GM19240 (cell line): Measurements from ENCODE around the gene NPR1.
"Not testable (repeated sequence)": the region's sequence is repeated elsewhere in the genome, so short reads cannot be mapped to it uniquely, and the experiment has no call there.

ENCODE experiments used
- DNase-seq: peaks from one replicate; pipeline ENCODE4 v3.0.0; 2011; ENCODE audit warnings: low spot score; ENCODE audit not compliant: insufficient read length

The NPR1 gene

DNA sequence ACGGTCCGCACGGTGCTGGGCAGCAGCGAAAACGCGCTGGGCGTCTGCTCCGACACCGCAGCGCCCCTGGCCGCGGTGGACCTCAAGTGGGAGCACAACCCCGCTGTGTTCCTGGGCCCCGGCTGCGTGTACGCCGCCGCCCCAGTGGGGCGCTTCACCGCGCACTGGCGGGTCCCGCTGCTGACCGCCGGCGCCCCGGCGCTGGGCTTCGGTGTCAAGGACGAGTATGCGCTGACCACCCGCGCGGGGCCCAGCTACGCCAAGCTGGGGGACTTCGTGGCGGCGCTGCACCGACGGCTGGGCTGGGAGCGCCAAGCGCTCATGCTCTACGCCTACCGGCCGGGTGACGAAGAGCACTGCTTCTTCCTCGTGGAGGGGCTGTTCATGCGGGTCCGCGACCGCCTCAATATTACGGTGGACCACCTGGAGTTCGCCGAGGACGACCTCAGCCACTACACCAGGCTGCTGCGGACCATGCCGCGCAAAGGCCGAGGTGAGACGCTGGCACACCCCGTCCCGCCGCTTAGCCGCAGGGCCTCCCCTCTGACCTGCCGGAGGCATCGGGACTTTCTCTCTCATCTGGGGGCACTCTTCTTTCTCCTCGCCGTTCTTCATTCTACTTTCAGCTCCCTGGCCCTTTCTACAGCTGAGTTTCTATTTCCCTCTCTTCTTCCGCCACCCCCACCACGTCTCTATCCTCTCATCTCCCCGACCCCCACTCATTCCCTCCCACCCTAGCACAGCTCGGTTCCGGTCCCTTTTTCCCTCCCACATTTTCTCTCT lies 1.0 kb downstream of the NPR1 start:
- DNase-seq, result no peak

DNA sequence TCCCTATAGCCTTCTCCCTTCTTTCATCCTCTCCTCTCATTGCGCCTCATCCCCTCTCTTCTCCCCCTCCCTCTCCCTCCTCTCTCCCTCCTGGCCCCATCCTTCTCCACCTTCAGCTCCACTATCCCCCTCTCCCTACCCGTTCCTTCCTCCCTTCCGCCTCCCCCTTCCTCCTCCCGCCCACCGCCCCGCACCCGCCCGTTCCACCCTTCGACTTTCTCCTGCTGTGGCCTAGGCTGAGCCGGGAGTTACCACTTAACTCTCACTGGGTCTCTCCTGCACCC lies 1.6 kb downstream of the NPR1 start:
- no peak for DNase-seq

DNA sequence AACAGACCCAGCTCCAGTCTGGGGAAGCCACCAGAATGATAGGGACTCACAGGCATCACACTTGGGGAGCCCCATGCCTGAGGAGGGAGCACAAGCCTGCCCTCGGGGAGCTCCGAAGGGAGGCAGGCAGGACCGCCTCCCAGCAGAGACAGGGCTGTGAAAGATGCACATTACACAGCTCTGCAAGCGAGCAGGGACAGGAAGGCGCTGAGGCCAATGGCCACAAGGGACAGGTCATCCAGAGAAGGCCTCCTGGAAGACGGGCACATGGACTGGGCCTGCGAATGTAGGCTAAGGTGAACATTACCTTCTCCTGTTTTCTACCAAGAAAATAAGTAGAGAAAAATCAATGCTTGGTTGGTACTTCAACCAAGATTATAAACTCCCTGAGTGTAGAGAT lies 4.2 kb downstream of the NPR1 start:
- no peak for DNase-seq

DNA sequence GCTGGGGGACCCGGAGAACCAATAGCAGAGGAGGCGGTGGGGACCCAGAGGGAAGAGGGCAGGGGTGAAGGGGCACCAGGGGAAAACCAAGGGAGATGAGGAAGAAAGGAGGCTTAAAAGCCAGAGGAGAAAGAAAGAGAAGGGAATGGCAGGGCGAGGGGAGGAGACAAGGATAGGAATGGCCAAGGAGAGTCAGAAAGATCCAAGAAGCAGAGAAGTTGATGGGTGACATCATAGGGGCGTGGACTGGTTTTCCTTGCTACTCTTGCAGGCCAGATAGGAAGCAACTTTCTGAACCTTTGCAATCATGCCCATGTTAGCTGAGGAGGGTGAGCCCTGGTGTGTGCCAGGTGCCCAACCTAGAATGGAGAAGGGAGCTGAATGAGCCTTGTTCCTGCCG lies 5.4 kb downstream of the NPR1 start:
- no peak for DNase-seq

DNA sequence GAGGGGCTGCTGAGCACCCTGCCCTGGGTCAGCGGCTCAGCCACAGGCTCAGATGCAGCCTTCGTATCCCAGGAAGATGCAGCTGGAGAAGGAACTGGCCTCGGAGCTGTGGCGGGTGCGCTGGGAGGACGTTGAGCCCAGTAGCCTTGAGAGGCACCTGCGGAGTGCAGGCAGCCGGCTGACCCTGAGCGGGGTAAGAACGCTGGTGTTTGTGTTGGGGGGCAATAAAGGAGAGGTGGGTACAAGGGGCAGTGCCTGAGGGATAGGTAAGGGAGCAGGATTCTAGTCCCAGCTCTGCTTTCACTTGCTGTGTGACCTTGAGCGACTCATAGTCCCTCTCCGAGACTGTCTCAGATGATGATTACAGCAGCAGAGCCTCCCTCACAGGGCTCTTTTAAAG lies 6.4 kb downstream of the NPR1 start:
- no peak for DNase-seq

DNA sequence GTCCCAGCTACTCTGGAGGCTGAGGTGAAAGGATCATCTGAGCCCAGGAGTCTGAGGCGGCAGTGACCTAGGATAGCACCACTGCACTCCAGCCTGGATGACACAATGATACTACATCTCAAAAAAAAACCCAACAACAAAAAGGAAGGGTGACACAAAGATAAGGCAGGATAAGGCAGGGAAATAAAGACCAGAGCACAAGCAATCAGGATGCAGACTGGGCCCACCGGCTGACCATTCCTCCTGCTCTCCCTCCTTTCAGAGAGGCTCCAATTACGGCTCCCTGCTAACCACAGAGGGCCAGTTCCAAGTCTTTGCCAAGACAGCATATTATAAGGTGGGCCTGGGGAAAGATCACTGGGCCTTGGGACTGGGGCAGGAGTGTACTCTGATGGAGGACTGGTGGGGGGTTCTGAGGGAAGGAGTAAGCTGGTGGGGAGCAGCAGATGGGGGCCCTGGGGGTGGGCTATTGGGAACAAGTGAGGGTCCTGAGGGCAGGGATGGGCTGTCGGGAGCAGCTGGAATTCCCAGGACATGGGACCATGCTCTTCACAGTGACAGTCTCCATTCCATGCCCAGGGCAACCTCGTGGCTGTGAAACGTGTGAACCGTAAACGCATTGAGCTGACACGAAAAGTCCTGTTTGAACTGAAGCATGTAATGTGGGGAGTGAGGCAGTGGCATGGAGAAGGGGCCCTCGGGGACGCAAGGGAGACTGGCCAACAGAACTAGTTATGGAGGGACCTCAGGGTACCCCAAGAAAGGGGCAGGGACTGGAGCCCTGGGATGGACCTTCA lies 7.3 kb downstream of the NPR1 start:
- DNase-seq, result no peak

DNA sequence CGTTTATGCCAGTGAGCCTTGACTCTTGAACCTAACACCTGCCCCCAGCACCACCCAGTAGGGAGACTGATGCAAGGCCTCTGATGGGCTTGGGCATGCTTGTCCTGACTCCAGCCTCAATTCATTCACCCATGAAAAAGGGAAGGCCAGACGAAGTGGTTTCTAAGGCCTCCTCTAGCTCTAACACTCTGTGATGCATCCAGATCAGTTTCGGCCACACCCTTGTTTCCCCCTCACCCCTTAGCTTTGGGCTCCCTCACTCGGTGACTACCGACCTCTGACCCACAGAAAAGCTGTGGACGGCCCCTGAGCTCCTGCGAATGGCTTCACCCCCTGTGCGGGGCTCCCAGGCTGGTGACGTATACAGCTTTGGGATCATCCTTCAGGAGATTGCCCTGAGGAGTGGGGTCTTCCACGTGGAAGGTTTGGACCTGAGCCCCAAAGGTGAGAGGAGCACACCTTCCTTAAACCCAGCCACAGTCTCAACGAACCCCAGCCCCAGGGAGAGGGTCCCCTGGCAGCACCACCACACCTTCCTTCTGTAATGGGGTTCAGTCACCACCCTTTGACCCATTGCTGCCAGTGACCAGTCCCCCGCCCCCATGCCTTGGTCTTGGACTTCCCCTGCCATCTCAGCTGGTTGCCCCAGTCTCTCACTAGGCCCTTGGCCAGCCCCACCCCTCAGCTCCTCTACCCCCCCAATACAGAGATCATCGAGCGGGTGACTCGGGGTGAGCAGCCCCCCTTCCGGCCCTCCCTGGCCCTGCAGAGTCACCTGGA lies 9.0 kb downstream of the NPR1 start:
- no peak for DNase-seq

DNA sequence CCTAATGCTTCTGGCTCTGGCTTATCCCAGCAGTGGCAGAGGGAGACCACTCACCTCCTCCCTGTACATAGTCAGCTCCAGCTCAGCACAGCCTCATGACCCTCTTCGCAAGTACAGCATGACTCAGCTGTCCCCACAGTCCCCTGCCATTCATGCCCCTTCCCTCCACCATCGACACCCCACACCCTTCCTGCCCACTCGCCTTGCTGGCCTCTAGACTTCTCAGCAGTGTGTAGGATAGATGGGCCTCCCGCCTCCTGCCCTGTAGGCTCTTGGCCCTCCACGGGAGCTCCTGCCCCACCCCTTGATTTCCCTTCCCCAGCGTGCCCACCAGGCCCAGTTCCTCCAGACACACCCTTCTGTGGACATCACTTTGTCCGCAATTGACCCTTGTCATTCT lies 9.8 kb downstream of the NPR1 start:
- no peak for DNase-seq

DNA sequence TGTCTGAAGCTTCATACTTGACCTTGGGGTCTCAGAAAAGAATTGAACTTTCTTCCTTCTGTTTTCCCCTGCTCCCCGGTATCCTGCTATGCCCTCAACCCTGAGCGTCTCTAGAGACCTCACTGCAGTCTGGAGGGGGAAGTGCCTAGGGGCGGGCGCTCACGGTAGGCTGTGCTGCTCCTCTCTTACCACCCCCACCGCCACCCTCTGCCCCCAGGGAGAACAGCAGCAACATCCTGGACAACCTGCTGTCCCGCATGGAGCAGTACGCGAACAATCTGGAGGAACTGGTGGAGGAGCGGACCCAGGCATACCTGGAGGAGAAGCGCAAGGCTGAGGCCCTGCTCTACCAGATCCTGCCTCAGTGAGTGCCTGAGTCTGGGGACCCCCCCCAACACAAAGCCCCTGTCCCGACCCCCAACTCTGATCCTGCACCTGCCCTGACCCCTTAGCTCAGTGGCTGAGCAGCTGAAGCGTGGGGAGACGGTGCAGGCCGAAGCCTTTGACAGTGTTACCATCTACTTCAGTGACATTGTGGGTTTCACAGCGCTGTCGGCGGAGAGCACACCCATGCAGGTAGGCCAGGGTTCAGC lies 10.3 kb downstream of the NPR1 start:
- DNase-seq, result no peak

DNA sequence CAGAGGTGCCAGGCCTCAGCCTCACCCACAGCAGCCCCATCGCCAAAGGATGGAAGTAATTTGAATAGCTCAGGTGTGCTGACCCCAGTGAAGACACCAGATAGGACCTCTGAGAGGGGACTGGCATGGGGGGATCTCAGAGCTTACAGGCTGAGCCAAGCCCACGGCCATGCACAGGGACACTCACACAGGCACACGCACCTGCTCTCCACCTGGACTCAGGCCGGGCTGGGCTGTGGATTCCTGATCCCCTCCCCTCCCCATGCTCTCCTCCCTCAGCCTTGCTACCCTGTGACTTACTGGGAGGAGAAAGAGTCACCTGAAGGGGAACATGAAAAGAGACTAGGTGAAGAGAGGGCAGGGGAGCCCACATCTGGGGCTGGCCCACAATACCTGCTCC lies 15.0 kb downstream of the NPR1 start:
- DNase-seq, result no peak

DNA sequence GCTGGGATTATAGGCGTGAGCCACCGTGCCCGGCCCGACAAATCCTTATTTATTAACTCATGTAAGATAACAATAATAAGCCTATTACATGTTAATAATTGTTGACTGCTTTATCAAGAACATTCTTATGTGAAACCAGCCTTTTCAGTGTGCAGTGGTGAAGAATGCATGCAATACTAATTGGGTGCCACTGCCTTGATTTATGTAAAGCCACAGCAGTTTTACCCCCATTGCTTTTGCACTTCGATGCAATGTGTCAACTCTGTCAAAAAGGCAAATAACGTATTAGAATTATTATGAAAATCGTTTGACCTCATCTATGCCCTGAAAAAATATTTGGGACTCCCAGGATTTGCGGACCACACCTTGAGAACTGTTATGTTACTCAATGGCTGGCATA lies 18.3 kb downstream of the NPR1 start:
- DNase-seq, result no peak

DNA sequence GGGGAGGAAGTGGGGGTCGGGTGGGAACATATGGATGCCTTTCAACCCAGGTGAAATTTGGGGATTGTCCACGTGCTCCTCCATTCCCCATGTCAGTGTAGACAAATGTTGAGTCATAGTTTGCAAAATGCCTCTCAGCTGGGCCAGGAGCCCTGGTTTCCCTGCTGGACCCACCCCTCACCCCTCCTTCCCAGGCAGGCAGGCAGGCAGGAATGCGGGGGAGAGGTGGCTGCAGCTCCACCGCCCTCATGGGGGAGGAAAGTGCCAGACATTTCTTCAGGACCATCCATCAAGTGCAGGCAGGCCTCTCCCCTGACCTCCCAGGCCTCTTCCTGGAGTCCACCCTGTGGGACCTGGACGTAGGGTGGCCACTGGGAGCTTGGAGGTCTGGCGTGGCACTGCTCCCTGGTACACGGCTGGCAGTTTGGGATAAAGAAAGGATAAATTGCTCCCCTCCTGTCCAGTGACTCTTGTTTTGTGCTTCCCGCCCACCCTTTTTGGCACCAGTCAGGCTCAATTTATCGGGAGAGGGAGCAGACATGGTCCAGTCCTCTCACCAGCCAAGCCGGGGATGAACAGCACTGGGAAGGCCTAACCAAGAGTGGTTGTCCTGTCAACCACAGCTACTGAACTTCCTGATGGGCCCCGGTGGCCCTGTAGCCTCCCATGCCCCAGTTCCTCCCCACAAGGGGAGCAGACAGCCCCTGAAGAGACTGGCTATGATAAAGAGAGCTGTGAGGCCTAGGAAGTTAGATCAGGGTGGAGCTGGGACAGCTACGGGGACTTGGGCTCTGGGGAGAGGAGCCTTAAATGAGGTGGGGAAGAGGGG lies 18.9 kb downstream of the NPR1 start:
- DNase-seq, result no peak

DNA sequence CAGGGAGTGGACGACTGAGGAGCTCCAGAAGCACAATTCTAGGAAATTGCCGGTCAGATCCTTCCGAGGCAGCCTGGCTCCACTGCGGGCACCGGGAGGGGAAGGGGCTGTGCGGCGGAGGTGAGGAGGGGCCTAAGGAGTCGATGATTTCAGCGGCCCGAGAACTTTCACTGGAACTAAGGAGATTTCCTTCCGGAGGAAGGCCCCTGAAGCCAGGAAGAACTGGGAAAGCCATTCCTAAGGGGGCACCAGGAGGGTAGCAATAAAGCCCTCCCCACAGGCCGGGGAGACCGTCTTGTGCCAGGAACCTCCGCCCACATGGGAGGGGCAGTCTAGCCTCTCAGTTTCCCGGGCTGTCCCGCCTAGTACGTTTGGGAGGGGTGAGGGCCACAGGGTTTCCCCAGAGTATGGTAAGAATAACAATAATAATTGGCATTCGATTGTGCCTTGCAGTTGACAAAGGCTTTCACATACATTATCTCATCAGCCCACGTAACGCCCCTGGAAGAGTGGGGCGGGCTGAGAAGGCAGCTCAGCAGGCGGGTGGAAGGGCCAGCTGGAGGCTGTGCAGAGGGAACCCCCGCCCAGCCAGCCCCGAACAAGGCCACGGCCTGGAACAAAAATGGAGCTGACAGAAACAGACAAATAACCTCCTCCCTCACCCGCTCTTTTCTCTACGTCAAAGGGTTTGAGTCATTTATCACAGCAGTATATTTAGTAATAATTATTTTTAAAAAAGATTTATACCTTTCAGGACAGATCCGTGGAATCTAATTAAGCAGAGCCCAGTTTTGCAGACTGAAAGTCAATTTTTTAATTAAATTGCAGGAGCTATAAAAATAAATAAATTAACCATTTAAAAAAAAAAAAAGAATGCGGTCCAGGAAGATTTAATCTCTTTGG lies 19.8 kb downstream of the NPR1 start:
- no peak for DNase-seq

DNA sequence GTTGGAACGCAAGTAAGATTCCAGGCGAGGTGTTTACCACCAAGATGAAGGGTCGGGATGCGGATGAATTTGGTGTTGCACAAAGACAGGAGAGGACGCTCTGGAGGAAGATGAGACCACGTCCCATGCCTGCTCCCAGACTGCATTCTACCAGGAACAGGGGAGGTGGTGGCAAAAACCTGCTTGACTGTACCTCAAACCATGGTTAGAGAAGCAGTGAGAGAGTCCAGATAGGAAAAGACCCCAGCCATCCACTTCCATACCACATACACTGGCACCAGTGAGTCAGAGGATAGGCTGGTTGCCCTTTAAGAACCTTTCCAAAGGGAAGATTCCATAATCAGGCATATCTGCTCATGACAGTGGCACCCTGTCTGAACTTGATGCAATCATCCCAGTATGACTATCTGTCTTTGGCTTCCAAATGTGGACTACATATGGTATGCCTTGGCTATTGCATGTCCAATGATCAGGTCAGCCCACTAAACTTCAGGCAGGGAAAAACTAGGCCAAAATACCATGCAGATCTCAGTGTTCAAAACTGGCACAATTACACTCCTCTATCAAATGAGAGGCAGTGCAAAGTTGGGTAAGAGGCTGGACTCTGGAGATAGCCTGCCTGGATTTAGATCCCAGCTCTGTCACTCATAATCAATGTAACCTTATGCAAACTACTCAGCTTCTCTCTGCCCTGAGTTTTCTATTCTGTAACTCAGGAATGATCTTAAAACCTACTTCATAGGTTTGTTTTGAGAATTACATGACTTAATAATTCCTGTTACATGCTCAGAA lies 20.6 kb downstream of the NPR1 start:
- no peak for DNase-seq

DNA sequence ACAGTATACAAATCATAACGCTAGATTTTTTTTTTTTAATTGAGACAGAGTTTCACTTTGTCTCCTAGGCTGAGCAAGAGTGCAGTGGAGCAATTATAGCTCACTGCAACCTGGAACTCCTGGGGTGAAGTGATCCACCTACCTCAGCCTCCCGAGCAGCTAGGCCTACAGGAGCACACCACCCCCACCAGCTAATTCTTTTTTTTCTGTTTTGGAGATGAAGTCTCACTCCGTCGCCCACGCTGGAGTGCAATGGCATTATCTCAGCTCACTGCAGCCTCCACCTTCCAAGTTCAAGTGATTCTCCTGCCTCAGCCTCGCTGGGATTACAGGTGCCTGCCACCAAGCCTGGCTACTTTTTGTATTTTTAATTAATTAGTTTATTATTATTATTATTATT lies 21.3 kb downstream of the NPR1 start:
- no peak for DNase-seq

DNA sequence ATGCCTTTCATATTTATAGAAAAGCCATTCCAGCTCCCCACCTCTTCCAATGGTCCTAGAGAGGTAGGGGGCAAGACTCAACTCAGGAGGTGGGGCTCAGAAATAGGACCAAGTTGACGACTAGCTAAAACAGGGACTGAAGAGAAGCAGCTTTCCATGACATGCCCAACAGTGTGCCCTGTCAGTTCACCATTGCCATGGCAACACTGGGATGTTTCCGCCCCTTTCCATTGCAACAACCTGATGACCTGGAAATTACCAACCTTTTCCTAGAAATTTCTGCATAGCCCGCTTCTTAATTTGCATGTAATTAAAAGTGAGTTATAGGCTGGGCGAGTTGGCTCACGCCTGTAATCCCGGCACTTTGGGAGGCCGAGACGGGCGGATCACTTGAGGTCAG lies 27.0 kb downstream of the NPR1 start:
- no peak for DNase-seq

DNA sequence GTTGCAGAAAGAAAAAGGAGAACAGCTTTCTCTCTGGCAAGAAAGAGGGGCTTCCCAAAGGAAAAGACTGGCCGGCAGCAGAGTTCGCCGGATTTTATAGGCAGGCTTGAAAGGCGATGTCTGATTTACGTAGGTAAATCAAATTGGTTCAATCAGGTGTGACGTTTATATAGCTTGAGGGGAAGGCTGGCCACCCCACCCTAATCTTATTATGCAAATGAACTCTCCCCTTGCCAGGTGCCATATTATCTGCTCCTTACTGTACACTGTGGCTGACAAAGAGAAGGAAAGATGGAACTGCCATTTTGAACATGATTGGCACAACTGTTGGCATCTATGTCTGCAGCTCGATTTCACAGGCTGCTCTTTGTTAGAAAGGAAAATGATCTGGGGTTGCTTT lies 32.5 kb downstream of the NPR1 start:
- no peak for DNase-seq

DNA sequence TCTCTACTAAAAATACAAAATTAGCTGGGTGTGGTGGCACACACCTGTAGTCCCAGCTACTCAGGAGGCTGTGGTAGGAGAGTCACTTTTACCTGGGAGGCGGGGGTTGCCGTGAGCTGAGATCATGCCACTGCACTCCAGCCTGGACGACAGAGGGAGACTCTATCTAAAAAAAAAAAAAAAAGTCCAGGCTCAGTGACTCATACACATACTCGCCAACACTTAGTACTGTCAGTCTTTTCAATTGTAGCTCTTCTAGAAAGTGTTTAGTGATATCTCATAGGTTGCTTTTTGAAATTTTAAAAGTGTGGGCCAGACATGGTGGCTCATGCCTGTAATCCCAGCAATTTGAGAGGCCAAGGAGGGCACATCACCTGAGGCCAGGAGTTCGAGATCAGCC lies 37.7 kb downstream of the NPR1 start:
- DNase-seq, result not testable (repeated sequence)

DNA sequence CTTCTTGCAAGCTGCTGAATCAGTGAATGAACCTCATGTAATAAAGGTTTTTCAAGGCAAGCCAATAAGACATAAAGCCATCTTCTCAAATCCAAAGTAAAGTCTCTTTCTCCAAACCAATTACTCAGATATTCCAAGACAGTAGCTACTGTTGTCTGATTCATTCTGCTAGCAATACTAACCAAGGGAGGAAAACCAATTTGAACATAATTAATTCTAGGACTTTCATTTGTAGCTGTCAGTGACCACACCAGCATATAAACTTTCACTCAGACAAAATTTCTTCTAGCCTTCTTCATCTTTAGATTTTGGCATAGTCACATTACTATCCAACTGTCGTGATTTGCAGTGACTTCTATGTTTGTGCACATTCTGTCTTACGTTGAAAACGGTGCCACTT lies 38.8 kb downstream of the NPR1 start:
- no peak for DNase-seq
